WTC11 (cell line): ENCODE measurements around the gene SECISBP2L. TPM values are rescaled to one million over a fixed set of nuclear protein-coding genes. Genes with fewer than 3 reads are reported as not detected.

Experiments used
- ATAC-seq: fragments of 200-7000 bp; cut with Tn5 transposase; 2 replicates; pipeline ENCODE4 v1.10.0; 2021; ENCODE audit warnings: mild to moderate bottlenecking, moderate library complexity
- CTCF ChIA-PET: fragments of 300-600 bp; sonication (Branson Sonifier 250); formaldehyde crosslinking; loops from one replicate; lab custom pipeline; 2021; ENCODE audit warnings: antibody characterized with exemption; lab: Charles Lee
- POLR2A ChIA-PET: fragments of 350-600 bp; sonication (Branson Sonifier 250); formaldehyde crosslinking; loops from one replicate; lab custom pipeline; 2021; ENCODE audit warnings: antibody characterized with exemption; lab: Charles Lee
- DNase-seq: peaks from one replicate; pipeline ENCODE4 v3.0.0; 2021; ENCODE audit warnings: low spot score
- H3K27ac Mint-ChIP-seq: 2 replicates; pipeline ENCODE4 v1.8.0; 2021; ENCODE audit warnings: mixed read lengths
- H3K27me3 Mint-ChIP-seq: 2 replicates; pipeline ENCODE4 v1.8.0; 2021; ENCODE audit warnings: low read depth, mild to moderate bottlenecking, moderate library complexity, mixed read lengths
- H3K36me3 Mint-ChIP-seq: 2 replicates; pipeline ENCODE4 v1.8.0; 2021; ENCODE audit warnings: mixed read lengths
- H3K4me1 Mint-ChIP-seq: 2 replicates; pipeline ENCODE4 v1.8.0; 2022; ENCODE audit warnings: mixed read lengths
- H3K4me3 Mint-ChIP-seq: 2 replicates; pipeline ENCODE4 v1.8.0; 2021; ENCODE audit warnings: mild to moderate bottlenecking, moderate library complexity, mixed read lengths
- H3K9me3 Mint-ChIP-seq: 2 replicates; pipeline ENCODE4 v1.8.0; 2021; ENCODE audit warnings: mixed read lengths
- FOXP1 ChIP-seq: sonication (generic); formaldehyde crosslinking; IDR thresholded peaks from 2 replicates; pipeline ENCODE4 v1.8.0; 2022; ENCODE audit warnings: missing genetic modification reagents, mild to moderate bottlenecking, moderate library complexity, borderline replicate concordance
- FOXP4 ChIP-seq: sonication (generic); formaldehyde crosslinking; IDR thresholded peaks from 2 replicates; pipeline ENCODE4 v1.8.0; 2022; ENCODE audit warnings: mild to moderate bottlenecking, missing genetic modification reagents
- JUN ChIP-seq: sonication (generic); formaldehyde crosslinking; IDR thresholded peaks from 2 replicates; pipeline ENCODE4 v1.8.0; 2023; ENCODE audit warnings: mild to moderate bottlenecking, missing genetic modification reagents
- SP1 ChIP-seq: sonication (generic); formaldehyde crosslinking; conservative IDR thresholded peaks from 2 replicates; pipeline ENCODE4 v1.8.1; 2022; ENCODE audit warnings: missing genetic modification reagents
- ZNF281 ChIP-seq: sonication (generic); formaldehyde crosslinking; IDR thresholded peaks from 2 replicates; pipeline ENCODE4 v1.8.0; 2023; ENCODE audit warnings: mild to moderate bottlenecking, missing genetic modification reagents
- total RNA-seq: library from RNA; stranded (reverse); gene quantifications from 3 replicates; pipeline ENCODE4 v1.2.3, GENCODE V29; 2021
- TF ChIP-seq, protein P1 (sequence below): fragments of 200-600 bp; IDR thresholded peaks from 2 replicates; pipeline ENCODE4 v1.8.0; 2022; ENCODE audit warnings: antibody characterized with exemption
- TF ChIP-seq, protein P2 (sequence below): fragments of 250-450 bp; sonication (Bioruptor Pico); IDR thresholded peaks from 2 replicates; pipeline ENCODE4 v2.1.2; 2022; ENCODE audit warnings: mild to moderate bottlenecking, moderate library complexity
- TF ChIP-seq, protein P3 (sequence below): sonication (generic); formaldehyde crosslinking; IDR thresholded peaks from 2 replicates; pipeline ENCODE4 v1.8.1; 2022; ENCODE audit warnings: low read depth, missing genetic modification reagents, borderline replicate concordance
- TF ChIP-seq, protein P4 (sequence below): fragments of 250-450 bp; sonication (Bioruptor Pico); IDR thresholded peaks from 2 replicates; pipeline ENCODE4 v1.9.0; 2021; ENCODE audit warnings: mild to moderate bottlenecking

Gene SECISBP2L
- total RNA-seq, 1 experiment from 2014 or later: 30.4 TPM

GRCh38 chr15:49083401-49084284 is 37.4 kb upstream of the SECISBP2L start:
- no peaks in the 10 kb centered on the region for H3K36me3 Mint-ChIP-seq
- no peak for DNase-seq
- ChIA-PET CTCF (no interaction called here), POLR2A (no interaction called here)
- no peak overlapping the region for H3K27ac Mint-ChIP-seq
- H3K27me3 Mint-ChIP-seq: peaks cover 3% of the 10 kb centered on the region; the same call in 1 of the 2 replicates
- H3K4me1 Mint-ChIP-seq: no peaks in the 10 kb centered on the region
- H3K4me3 Mint-ChIP-seq: no peak overlapping the region
- ATAC-seq: no peak
- no peaks in the 10 kb centered on the region for H3K9me3 Mint-ChIP-seq
- TF ChIP-seq, protein P1, sequence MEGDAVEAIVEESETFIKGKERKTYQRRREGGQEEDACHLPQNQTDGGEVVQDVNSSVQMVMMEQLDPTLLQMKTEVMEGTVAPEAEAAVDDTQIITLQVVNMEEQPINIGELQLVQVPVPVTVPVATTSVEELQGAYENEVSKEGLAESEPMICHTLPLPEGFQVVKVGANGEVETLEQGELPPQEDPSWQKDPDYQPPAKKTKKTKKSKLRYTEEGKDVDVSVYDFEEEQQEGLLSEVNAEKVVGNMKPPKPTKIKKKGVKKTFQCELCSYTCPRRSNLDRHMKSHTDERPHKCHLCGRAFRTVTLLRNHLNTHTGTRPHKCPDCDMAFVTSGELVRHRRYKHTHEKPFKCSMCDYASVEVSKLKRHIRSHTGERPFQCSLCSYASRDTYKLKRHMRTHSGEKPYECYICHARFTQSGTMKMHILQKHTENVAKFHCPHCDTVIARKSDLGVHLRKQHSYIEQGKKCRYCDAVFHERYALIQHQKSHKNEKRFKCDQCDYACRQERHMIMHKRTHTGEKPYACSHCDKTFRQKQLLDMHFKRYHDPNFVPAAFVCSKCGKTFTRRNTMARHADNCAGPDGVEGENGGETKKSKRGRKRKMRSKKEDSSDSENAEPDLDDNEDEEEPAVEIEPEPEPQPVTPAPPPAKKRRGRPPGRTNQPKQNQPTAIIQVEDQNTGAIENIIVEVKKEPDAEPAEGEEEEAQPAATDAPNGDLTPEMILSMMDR: no peak
- TF ChIP-seq SP1 (CRISPR knock-in tag): no peak
- TF ChIP-seq, protein P2, sequence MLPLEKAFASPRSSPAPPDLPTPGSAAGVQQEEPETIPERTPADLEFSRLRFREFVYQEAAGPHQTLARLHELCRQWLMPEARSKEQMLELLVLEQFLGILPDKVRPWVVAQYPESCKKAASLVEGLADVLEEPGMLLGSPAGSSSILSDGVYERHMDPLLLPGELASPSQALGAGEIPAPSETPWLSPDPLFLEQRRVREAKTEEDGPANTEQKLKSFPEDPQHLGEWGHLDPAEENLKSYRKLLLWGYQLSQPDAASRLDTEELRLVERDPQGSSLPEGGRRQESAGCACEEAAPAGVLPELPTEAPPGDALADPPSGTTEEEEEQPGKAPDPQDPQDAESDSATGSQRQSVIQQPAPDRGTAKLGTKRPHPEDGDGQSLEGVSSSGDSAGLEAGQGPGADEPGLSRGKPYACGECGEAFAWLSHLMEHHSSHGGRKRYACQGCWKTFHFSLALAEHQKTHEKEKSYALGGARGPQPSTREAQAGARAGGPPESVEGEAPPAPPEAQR (CRISPR knock-in tag): no peak
- TF ChIP-seq, protein P3, sequence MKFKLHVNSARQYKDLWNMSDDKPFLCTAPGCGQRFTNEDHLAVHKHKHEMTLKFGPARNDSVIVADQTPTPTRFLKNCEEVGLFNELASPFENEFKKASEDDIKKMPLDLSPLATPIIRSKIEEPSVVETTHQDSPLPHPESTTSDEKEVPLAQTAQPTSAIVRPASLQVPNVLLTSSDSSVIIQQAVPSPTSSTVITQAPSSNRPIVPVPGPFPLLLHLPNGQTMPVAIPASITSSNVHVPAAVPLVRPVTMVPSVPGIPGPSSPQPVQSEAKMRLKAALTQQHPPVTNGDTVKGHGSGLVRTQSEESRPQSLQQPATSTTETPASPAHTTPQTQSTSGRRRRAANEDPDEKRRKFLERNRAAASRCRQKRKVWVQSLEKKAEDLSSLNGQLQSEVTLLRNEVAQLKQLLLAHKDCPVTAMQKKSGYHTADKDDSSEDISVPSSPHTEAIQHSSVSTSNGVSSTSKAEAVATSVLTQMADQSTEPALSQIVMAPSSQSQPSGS (CRISPR knock-in tag): no peak
- TF ChIP-seq FOXP4: no peak

DNA sequence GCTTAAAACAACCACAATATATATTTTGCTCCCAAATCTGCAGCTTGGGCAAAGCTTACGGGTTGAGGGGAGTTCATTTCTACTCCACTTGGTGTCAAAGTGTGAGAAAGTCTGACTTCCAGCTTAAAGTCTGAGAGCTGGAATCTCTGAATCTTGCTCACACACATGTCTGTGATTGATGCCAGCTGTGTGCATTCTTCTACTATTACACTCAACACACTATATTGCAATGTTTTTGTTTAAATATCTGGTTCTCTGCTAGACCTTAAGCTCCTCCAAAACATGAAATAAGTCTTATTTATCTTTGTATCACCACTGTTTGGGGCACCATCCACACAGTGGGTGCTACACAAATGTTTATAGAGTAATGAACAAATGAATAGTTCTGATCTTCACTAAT is 36.7 kb upstream of the SECISBP2L start:
- H3K4me3 Mint-ChIP-seq: no peak overlapping the region
- ChIA-PET CTCF (no interaction called here), POLR2A (no interaction called here)
- peaks cover 6% of the 10 kb centered on the region; the same call in 1 of the 2 replicates for H3K27me3 Mint-ChIP-seq
- H3K27ac Mint-ChIP-seq: no peak overlapping the region
- H3K36me3 Mint-ChIP-seq: no peaks in the 10 kb centered on the region
- no peaks in the 10 kb centered on the region for H3K9me3 Mint-ChIP-seq
- ATAC-seq (no peak), DNase-seq (no peak)
- no peaks in the 10 kb centered on the region for H3K4me1 Mint-ChIP-seq
- TF ChIP-seq FOXP1 (CRISPR knock-in tag) (no peak), JUN (CRISPR knock-in tag) (no peak), ZNF281 (CRISPR knock-in tag) (no peak)
- TF ChIP-seq, protein P4, sequence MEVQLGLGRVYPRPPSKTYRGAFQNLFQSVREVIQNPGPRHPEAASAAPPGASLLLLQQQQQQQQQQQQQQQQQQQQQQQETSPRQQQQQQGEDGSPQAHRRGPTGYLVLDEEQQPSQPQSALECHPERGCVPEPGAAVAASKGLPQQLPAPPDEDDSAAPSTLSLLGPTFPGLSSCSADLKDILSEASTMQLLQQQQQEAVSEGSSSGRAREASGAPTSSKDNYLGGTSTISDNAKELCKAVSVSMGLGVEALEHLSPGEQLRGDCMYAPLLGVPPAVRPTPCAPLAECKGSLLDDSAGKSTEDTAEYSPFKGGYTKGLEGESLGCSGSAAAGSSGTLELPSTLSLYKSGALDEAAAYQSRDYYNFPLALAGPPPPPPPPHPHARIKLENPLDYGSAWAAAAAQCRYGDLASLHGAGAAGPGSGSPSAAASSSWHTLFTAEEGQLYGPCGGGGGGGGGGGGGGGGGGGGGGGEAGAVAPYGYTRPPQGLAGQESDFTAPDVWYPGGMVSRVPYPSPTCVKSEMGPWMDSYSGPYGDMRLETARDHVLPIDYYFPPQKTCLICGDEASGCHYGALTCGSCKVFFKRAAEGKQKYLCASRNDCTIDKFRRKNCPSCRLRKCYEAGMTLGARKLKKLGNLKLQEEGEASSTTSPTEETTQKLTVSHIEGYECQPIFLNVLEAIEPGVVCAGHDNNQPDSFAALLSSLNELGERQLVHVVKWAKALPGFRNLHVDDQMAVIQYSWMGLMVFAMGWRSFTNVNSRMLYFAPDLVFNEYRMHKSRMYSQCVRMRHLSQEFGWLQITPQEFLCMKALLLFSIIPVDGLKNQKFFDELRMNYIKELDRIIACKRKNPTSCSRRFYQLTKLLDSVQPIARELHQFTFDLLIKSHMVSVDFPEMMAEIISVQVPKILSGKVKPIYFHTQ (CRISPR knock-in tag): no peak
- TF ChIP-seq, all 79 proteins: peak for 0
